Measurements from ENCODE around the gene YDJC. TPM values are rescaled to one million over a fixed set of nuclear protein-coding genes. Genes with fewer than 3 reads are reported as not detected.
"Not testable (repeated sequence)": the region's sequence is repeated elsewhere in the genome, so short reads cannot be mapped to it uniquely, and the experiment has no call there.

The YDJC gene
- total RNA-seq, 1 donor from 2014 or later: 6.0 TPM

GRCh38 chr22:21652010-21652546, 22.3 kb upstream of the YDJC start:
- peak; percentile 95 for DNase-seq (ENCODE audit: low spot score)

GRCh38 chr22:21651521-21652009, 21.7 kb upstream of the YDJC start:
- DNase-seq (ENCODE audit: low spot score): no peak

GRCh38 chr22:21650823-21651520, 21.1 kb upstream of the YDJC start:
- DNase-seq (ENCODE audit: low spot score): no peak

DNA sequence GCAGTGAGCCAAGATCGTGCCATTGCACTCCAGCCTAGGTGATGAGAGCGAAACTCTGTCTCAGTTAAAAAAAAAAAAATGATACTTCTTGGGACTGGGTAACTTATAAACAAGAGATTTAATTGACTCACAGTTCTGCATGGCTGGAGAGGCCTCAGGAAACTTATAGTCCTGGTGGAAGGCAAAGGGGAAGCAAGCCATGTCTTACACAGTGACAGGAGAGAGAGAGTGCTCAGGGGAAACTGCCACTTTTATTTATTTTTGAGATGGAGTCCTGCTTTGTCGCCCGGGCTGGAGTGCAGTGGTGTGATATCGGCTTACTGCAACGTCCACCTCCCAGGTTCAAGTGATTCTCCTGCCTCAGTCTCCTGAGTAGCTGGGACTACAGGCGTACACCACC, 20.5 kb upstream of the YDJC start:
- no peak for DNase-seq (ENCODE audit: low spot score)

DNA sequence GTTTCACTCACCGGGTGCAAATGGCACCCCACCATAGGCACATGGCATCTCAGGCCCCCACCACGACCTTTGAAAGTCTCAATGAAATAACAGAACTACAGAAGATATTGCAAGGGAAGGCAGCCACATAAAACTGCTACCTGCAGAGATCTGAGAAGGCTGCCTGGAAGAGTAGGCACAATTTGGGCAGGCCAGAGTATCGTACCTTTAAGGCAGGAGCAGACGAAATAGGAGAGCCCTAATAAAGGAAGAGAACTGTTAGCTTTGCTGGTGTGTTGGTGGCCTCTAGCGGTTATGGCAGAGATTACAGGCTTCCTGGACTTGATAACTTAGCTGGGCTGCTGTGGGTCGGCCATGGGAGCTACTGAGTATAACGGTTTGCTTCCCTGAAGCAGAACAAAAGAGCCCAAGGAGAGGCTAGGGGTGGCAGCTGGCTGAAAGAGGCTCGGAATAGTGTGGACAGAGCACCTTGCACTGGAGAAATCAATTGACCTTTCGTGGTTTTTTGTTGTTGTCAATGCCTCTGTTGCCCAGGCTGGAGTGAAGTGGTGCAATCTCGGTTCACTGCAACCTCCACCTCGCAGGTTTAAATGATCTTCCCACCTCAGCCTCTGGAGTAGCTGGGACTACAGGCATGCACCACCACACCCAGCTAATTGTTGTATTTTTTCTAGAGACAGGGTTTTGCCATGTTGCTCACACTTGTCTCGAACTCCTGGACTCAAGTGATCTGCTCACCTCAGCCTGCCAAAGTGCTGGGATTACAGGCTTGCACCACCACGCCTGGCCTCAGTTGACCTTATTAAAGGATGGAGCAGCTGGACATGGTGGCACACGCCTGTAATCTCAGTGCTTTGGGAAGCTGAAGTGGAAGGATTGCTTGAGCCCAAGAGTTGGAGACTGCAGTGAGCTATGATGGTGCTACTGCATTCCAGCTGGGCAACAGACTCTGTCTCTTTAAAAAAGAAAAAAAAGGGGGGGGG, 17.1 kb upstream of the YDJC start:
- DNase-seq (ENCODE audit: low spot score): no peak

- DNase-seq (ENCODE audit: low spot score): not testable (repeated sequence)
These were observed 15.7 kb upstream of the YDJC start for GRCh38 chr22:21645513-21645912.

GRCh38 chr22:21643533-21644357, 13.9 kb upstream of the YDJC start:
- no peak for DNase-seq (ENCODE audit: low spot score)

DNA sequence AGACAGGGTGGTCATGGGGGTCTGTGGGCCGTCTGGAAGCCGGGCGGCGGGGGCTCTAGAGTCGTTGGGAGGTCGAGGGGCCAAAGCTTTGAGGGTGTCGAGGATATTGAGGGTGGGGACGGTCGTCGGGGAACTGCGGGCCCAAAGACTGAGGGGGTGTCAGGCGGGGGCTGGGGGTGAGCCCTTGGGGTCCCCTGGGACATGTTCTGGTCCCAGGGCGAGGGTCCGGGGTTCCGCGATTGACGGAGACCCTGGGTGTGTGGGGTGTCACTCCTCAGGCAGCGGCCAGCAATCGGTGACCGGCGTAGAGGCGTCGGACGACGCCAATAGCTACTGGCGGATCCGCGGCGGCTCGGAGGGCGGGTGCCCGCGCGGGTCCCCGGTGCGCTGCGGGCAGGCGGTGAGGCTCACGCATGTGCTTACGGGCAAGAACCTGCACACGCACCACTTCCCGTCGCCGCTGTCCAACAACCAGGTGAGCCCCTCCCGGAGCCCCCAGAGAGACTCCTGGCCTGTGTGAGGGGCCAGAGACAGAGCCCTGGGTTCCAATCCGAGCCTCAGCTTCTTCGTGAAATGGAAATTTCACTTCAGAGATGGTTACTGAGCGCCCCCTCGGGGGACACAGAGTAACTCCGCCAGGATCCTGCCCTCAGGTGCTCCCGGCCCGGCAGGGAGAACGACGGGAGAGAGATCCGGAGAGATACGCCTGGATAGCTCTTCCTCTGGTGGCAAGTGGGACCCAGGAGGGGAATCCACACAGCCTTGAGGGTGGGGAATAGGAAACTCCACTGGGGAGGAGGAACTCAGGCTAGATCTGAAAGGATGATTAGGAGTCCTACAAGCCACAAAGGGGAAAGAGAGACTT, 13.0 kb upstream of the YDJC start:
- DNase-seq (ENCODE audit: low spot score): no peak

DNA sequence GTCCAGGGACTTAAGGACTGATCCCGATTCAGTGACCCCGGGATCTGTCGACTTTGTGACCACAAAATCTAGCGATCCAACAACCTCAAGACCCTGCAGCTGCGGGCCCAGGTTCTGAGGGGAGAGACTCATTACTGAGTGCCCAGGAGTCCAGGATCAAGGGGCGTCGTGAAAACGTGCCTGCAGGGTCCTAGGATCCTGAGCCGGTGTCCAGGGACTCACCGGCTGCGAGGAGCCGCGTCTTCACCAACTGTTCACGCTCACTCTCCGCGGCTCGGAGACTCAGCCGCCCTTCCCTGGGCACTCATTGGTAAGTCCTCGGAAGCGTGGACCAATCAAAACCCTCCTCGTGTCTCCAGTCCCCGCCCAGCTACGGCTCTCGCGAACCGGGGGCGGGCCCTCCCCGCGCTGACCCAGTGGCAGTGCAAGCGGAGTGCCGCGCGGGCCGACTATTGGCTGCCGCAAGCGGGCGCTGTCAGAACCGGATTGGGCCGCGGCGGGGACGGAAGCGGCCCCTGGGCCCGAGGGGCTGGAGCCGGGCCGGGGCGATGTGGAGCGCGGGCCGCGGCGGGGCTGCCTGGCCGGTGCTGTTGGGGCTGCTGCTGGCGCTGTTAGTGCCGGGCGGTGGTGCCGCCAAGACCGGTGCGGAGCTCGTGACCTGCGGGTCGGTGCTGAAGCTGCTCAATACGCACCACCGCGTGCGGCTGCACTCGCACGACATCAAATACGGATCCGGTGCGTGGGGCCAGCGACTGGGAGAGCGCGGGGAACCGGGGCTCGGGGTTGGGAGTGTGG, 12.2 kb upstream of the YDJC start, which contains the start of gene SDF2L1:
SDF2L1 (plus strand) TSS at position 514 of the 795 bp plus-strand sequence; CDS start at position 549, 35 bp downstream.
- peak; percentile 99 for DNase-seq (ENCODE audit: low spot score)

- DNase-seq (ENCODE audit: low spot score): no peak
These were observed 11.6 kb upstream of the YDJC start for GRCh38 chr22:21641417-21641788.

- DNase-seq (ENCODE audit: low spot score): no peak
These were observed 11.0 kb upstream of the YDJC start for GRCh38 chr22:21640810-21641209.

DNA sequence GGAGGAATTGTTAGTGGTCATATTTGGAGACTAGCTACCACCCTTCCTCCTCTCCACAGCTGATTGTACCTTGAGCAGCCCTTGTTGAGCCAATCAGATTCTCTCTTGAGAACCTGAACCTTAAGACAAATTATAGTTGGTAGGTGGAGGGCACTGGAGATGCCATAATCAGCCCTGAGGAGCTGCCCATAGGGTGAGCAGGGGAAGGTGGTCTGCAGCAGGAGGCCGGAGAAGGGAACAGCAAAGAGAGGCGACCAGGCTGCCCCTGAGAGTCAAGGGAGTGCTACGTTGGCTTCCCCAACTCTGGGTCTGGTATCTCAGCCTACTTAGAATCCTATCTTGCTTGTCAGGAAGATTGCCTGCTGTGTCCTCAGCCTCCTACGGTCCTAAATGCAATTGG, 9.5 kb upstream of the YDJC start:
- no peak for DNase-seq (ENCODE audit: low spot score)

- DNase-seq (ENCODE audit: low spot score): not testable (repeated sequence)
These were observed 7.6 kb upstream of the YDJC start for GRCh38 chr22:21637450-21637849.

DNA sequence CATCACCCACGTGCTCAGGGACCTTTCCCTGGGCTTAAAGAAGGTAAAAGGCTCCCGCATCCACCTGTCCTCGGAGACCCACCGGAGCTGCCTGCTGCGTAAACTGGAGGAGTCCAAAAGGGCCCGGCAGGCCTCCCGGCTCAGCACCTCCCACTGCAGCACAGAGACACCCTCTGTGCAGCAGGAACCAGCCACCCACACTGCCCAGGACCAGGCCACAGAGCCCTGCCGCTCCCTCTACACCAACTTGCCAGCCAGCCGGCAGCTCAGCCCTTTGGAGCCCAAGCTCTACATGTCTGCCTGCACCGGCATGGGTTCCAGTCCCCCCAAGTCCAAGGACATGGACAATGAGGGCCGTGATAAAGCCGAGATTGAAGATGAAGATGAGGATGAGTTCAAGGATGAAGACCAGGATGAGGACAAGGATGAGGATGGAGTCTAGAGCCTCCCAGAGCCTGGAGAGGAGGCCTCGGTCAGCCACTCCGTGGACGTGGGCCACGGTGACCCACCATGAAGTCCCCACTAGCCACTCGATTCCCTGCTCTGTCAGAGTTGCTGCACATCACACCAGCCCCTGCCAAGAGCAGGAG, 6.9 kb upstream of the YDJC start:
- DNase-seq (ENCODE audit: low spot score): no peak

GRCh38 chr22:21635771-21636510, 6.1 kb upstream of the YDJC start:
- DNase-seq (ENCODE audit: low spot score): no peak

DNA sequence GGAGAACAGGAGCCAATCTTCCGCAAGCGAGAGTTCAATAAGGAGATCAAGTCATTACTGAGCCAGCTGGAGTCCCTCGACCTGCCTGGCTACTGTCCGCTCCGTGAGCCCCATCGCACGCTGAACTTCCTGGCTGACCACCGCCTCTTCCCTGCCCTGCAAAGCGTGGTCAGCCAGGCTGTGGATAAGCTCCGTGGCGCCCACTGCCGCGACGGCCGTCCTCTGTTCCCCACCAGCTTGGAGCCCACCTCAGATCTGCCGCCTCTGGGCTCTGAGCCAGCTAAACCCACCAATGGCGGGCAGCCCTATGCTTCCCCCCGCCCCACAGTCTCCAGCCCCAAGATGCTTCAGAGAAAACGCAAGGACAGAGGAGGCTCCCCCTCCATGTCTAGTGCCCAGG, 5.0 kb upstream of the YDJC start:
- DNase-seq (ENCODE audit: low spot score): no peak

DNA sequence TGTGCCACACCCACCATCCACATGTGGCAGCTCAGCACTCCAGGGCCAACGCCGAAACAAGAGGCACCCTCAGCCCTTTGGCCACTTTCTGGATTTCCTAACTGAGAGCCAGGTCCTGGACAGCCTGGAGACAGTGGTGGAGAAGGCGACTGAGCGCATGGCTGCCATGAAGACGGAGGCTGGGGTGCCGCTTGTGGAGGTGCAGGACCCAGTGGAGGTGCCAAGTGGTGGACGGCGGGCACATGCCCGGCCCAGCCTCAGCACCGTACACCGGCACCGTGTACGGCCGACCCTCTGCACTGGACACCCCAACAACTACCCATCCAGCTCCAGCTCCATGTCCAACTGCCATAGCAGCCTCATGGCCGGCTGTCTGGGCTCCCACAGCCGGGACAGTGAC, 4.3 kb upstream of the YDJC start:
- no peak for DNase-seq (ENCODE audit: low spot score)

GRCh38 chr22:21633481-21633880, 3.7 kb upstream of the YDJC start:
- DNase-seq (ENCODE audit: low spot score): no peak
